Panc1 (cell line): ENCODE measurements around the gene SIL1. TPM values are rescaled to one million over a fixed set of nuclear protein-coding genes. Genes with fewer than 3 reads are reported as not detected.

Experiments
- ATAC-seq: fragments of 200-7000 bp; cut with Tn5 transposase; 2 replicates; pipeline ENCODE4 v1.9.1; 2020; ENCODE audit warnings: mild to moderate bottlenecking, moderate library complexity
- BruUV-seq: library from RNA; stranded (reverse); fragments of 400-500 nt; replicated peaks from 2 replicates; lab custom pipeline; 2021; lab: Mats Ljungman, UMichigan
- CTCF ChIA-PET: fragments of 300-600 bp; sonication (Branson Sonifier 250); formaldehyde crosslinking; loops from one replicate; lab custom pipeline; 2022; ENCODE audit warnings: antibody characterized with exemption; lab: Charles Lee
- POLR2A ChIA-PET: fragments of 300-600 bp; sonication (Branson Sonifier 250); formaldehyde crosslinking; loops from one replicate; lab custom pipeline; 2022; ENCODE audit warnings: antibody characterized with exemption; lab: Charles Lee
- DNase-seq: peaks from one replicate; pipeline ENCODE4 v3.0.0-alpha.2; 2010; ENCODE audit warnings: low read depth, low spot score
- H3K27ac ChIP-seq: 2 replicates; pipeline ENCODE4 v1.5.1; 2011; ENCODE audit warnings: mild to moderate bottlenecking, low read length, inconsistent platforms
- H3K27me3 ChIP-seq: fragments of 200-500 bp; sonication (Bioruptor generic); 2 replicates; pipeline ENCODE4 v1.6.0; 2014; ENCODE audit warnings: low read length, inconsistent platforms; ENCODE audit not compliant: control insufficient read depth, insufficient read depth
- H3K36me3 ChIP-seq: fragments of 200-500 bp; sonication (Bioruptor generic); 2 replicates; pipeline ENCODE4 v1.5.1; 2014; ENCODE audit warnings: inconsistent platforms, mild to moderate bottlenecking, low read length, moderate library complexity; ENCODE audit not compliant: control insufficient read depth, insufficient read depth
- H3K4me1 ChIP-seq: 2 replicates; pipeline ENCODE4 v1.5.1; 2011; ENCODE audit warnings: inconsistent platforms, mild to moderate bottlenecking, low read length, moderate library complexity; ENCODE audit not compliant: control insufficient read depth, insufficient read depth
- H3K4me3 ChIP-seq, 2 experiments: 2 replicates each; pipeline ENCODE4 v1.5.1; 2011 to 2012; ENCODE audit warnings: low read depth in 2 of 2, low read length in 2 of 2, mild to moderate bottlenecking in 2 of 2, inconsistent platforms in 1 of 2, moderate library complexity in 1 of 2
- H3K9me3 ChIP-seq: fragments of 200-500 bp; sonication (Bioruptor generic); 2 replicates; pipeline ENCODE4 v1.5.1; 2014; ENCODE audit warnings: low read depth, mild to moderate bottlenecking, inconsistent platforms, low read length, moderate library complexity; ENCODE audit not compliant: control insufficient read depth, insufficient read depth
- POLR2AphosphoS5 ChIP-seq: IDR thresholded peaks from 2 replicates; pipeline ENCODE4 v1.6.1; 2012; ENCODE audit warnings: mild to moderate bottlenecking, low read depth, low read length, moderate library complexity
- SIN3A ChIP-seq: IDR thresholded peaks from 2 replicates; pipeline ENCODE4 v1.6.1; 2012; ENCODE audit warnings: low read depth, mild to moderate bottlenecking, low read length, moderate library complexity, borderline replicate concordance; ENCODE audit not compliant: insufficient read depth
- TCF7L2 ChIP-seq: IDR thresholded peaks from 2 replicates; pipeline ENCODE4 v1.6.1; 2011; ENCODE audit warnings: mild to moderate bottlenecking, low read depth, low read length, inconsistent platforms
- in situ Hi-C: cut with HindIII; loops from 2 replicates; pipeline ENCODE4 v1.10.0; 2016; ENCODE audit warnings: low sequenced_read_pairs, low pct_unique_long_range_greater_than_20kb
- intact Hi-C: fragments of 100-400 bp; cut with micrococcal nuclease; formaldehyde crosslinking; loops from one replicate; pipeline ENCODE4 v1.10.0; 2022; ENCODE audit not compliant: unreplicated experiment
- total RNA-seq: library from RNA; stranded (reverse); gene quantifications from one replicate; pipeline ENCODE4 v1.2.1, GENCODE V29; 2021; ENCODE audit not compliant: unreplicated experiment
- TF ChIP-seq, protein P1 (sequence below), 2 experiments: IDR thresholded peaks; 2 replicates each; pipeline ENCODE4 v1.6.1; 2011 to 2012; ENCODE audit warnings: low read depth in 2 of 2, control low read depth in 1 of 2, low read length in 1 of 2, mild to moderate bottlenecking in 1 of 2, moderate library complexity in 1 of 2; ENCODE audit not compliant: insufficient read depth in 1 of 2
- TF ChIP-seq, protein P2 (sequence below): fragments of 450-650 bp; IDR thresholded peaks from 2 replicates; pipeline ENCODE4 v1.5.1; 2017; ENCODE audit warnings: mild to moderate bottlenecking

SIL1 gene
- total RNA-seq, 1 experiment from 2014 or later = 35.4 TPM

DNA sequence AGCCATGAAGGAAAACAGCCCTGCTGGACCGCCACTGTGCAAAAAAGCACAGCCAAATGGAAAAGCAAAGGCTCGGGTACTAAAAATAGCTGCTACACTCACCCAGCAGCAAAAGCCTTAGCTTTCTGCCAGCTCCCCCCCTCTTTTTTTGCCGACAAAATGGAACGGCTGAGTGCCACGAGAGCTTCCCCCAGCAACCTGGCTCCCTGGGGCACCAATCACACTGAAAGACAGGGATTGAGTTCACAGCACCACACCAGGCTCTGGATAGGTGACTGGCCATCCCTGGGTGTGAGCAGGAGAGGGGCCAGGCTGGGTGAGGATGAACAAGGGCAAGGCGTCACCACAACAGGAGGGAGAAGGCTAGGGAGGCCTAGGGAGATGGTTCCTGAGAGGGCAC is 66.7 kb downstream of the SIL1 start:
- no peak for DNase-seq
- no peak overlapping the region for H3K4me3 ChIP-seq
- intact Hi-C loops = no loop called here
- no peaks in the 10 kb centered on the region for H3K27me3 ChIP-seq
- no TSS peak for BruUV-seq
- no peaks in the 10 kb centered on the region for H3K4me1 ChIP-seq
- no peaks in the 10 kb centered on the region for H3K36me3 ChIP-seq
- ChIA-PET POLR2A (no interaction called here), CTCF (no interaction called here)
- TF ChIP-seq TCF7L2 (no peak), SIN3A (no peak), POLR2AphosphoS5 (no peak)
- TF ChIP-seq, protein P1, sequence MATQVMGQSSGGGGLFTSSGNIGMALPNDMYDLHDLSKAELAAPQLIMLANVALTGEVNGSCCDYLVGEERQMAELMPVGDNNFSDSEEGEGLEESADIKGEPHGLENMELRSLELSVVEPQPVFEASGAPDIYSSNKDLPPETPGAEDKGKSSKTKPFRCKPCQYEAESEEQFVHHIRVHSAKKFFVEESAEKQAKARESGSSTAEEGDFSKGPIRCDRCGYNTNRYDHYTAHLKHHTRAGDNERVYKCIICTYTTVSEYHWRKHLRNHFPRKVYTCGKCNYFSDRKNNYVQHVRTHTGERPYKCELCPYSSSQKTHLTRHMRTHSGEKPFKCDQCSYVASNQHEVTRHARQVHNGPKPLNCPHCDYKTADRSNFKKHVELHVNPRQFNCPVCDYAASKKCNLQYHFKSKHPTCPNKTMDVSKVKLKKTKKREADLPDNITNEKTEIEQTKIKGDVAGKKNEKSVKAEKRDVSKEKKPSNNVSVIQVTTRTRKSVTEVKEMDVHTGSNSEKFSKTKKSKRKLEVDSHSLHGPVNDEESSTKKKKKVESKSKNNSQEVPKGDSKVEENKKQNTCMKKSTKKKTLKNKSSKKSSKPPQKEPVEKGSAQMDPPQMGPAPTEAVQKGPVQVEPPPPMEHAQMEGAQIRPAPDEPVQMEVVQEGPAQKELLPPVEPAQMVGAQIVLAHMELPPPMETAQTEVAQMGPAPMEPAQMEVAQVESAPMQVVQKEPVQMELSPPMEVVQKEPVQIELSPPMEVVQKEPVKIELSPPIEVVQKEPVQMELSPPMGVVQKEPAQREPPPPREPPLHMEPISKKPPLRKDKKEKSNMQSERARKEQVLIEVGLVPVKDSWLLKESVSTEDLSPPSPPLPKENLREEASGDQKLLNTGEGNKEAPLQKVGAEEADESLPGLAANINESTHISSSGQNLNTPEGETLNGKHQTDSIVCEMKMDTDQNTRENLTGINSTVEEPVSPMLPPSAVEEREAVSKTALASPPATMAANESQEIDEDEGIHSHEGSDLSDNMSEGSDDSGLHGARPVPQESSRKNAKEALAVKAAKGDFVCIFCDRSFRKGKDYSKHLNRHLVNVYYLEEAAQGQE (IDR thresholded peaks at IDR 0.05; ENCODE audit: insufficient read depth in 1 of 2, low read depth in 2 of 2, low read length in 1 of 2) = no peak
- TF ChIP-seq, protein P2, sequence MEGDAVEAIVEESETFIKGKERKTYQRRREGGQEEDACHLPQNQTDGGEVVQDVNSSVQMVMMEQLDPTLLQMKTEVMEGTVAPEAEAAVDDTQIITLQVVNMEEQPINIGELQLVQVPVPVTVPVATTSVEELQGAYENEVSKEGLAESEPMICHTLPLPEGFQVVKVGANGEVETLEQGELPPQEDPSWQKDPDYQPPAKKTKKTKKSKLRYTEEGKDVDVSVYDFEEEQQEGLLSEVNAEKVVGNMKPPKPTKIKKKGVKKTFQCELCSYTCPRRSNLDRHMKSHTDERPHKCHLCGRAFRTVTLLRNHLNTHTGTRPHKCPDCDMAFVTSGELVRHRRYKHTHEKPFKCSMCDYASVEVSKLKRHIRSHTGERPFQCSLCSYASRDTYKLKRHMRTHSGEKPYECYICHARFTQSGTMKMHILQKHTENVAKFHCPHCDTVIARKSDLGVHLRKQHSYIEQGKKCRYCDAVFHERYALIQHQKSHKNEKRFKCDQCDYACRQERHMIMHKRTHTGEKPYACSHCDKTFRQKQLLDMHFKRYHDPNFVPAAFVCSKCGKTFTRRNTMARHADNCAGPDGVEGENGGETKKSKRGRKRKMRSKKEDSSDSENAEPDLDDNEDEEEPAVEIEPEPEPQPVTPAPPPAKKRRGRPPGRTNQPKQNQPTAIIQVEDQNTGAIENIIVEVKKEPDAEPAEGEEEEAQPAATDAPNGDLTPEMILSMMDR = no peak
- no peak overlapping the region for H3K27ac ChIP-seq
- ATAC-seq = no peak; the same call in 1 of the 2 replicates
- H3K9me3 ChIP-seq = no peaks in the 10 kb centered on the region
- in situ Hi-C loops = no loop called here

DNA sequence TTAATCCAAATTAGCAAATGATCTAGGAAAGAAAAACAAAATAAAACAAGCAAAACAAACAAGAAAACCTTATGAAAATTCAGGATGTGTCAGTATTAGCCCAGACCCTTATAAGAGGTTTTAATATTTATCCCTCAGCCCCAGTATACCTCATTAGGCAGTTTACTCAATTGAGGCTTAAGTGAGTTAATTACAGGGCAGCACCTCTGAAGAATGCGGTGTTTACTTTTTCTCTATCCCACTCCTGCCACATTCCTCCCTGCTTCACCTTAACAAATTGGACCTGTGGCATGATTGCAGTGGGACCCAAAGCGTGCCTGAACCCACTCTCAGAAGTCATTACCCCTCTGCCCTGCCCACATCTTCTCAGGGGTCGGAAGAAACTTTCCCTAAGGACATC is 67.1 kb downstream of the SIL1 start:
- BruUV-seq = no TSS peak
- in situ Hi-C loops (no loop called here), intact Hi-C loops (no loop called here)
- no peaks in the 10 kb centered on the region for H3K27me3 ChIP-seq
- DNase-seq = no peak
- ChIA-PET CTCF (no interaction called here), POLR2A (no interaction called here)
- H3K27ac ChIP-seq = no peak overlapping the region
- H3K4me3 ChIP-seq = no peak overlapping the region
- no peaks in the 10 kb centered on the region for H3K4me1 ChIP-seq
- TF ChIP-seq TCF7L2 = no peak
- TF ChIP-seq, protein P1 (IDR thresholded peaks at IDR 0.05; ENCODE audit: insufficient read depth in 1 of 2, low read depth in 2 of 2, low read length in 1 of 2) = no peak
- TF ChIP-seq POLR2AphosphoS5 = no peak
- no peak for TF ChIP-seq SIN3A
- TF ChIP-seq, protein P2 = no peak
- no peaks in the 10 kb centered on the region for H3K9me3 ChIP-seq
- no peak for ATAC-seq
- no peaks in the 10 kb centered on the region for H3K36me3 ChIP-seq
